ENCODE results near the gene PBLD.

GRCh38 chr10:68353537-68353936, 20.8 kb upstream of the PBLD start:
- no peak for TF ChIP-seq CTCF (IDR thresholded peaks at IDR 0.05)
- no peak for TF ChIP-seq IRF2 (CRISPR knock-in tag; IDR thresholded peaks at IDR 0.05; ENCODE audit: borderline replicate concordance, low read depth)
- TF ChIP-seq, protein P1, sequence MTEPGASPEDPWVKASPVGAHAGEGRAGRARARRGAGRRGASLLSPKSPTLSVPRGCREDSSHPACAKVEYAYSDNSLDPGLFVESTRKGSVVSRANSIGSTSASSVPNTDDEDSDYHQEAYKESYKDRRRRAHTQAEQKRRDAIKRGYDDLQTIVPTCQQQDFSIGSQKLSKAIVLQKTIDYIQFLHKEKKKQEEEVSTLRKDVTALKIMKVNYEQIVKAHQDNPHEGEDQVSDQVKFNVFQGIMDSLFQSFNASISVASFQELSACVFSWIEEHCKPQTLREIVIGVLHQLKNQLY (CRISPR knock-in tag; IDR thresholded peaks at IDR 0.05) = no peak
- TF ChIP-seq, protein P2, sequence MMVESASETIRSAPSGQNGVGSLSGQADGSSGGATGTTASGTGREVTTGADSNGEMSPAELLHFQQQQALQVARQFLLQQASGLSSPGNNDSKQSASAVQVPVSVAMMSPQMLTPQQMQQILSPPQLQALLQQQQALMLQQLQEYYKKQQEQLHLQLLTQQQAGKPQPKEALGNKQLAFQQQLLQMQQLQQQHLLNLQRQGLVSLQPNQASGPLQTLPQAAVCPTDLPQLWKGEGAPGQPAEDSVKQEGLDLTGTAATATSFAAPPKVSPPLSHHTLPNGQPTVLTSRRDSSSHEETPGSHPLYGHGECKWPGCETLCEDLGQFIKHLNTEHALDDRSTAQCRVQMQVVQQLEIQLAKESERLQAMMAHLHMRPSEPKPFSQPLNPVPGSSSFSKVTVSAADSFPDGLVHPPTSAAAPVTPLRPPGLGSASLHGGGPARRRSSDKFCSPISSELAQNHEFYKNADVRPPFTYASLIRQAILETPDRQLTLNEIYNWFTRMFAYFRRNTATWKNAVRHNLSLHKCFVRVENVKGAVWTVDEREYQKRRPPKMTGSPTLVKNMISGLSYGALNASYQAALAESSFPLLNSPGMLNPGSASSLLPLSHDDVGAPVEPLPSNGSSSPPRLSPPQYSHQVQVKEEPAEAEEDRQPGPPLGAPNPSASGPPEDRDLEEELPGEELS (CRISPR knock-in tag; IDR thresholded peaks at IDR 0.05) = no peak
- TF ChIP-seq SP1 (CRISPR knock-in tag; conservative IDR thresholded peaks at IDR 0.05) = no peak
- TF ChIP-seq CREB1 (CRISPR knock-in tag; IDR thresholded peaks at IDR 0.05) = no peak

Data from WTC11 (cell line).